HFFc6 (cell line): ENCODE results near the gene VENTX. TPM values are rescaled to one million over a fixed set of nuclear protein-coding genes. Genes with fewer than 3 reads are reported as not detected.

Source experiments
- DNase-seq: peaks from one replicate; pipeline ENCODE4 v3.0.0-alpha.2; 2018
- H3K27ac Mint-ChIP-seq: 2 replicates; pipeline ENCODE4 v1.8.0; 2020; ENCODE audit warnings: mild to moderate bottlenecking, mixed read lengths
- H3K27me3 Mint-ChIP-seq: 2 replicates; pipeline ENCODE4 v1.8.0; 2021; ENCODE audit warnings: mild to moderate bottlenecking, moderate library complexity, mixed read lengths; ENCODE audit not compliant: insufficient read depth
- H3K36me3 Mint-ChIP-seq: 2 replicates; pipeline ENCODE4 v1.8.0; 2021; ENCODE audit warnings: low read depth, mixed read lengths
- H3K4me1 Mint-ChIP-seq: 2 replicates; pipeline ENCODE4 v1.8.0; 2020; ENCODE audit warnings: low read depth, mixed read lengths
- H3K4me3 Mint-ChIP-seq: 2 replicates; pipeline ENCODE4 v1.8.0; 2020; ENCODE audit warnings: mild to moderate bottlenecking, moderate library complexity, mixed read lengths
- H3K9me3 Mint-ChIP-seq: 2 replicates; pipeline ENCODE4 v1.8.0; 2020; ENCODE audit warnings: mild to moderate bottlenecking, mixed read lengths
- total RNA-seq, 6 experiments: library from RNA; stranded (reverse); fragmentation: NEBNext Ultra II Directional; extraction: Animal tissue kit (Norgen Biotek cat#: 25700); gene quantifications; 2 replicates in 1 of 6; 3 replicates in 5 of 6; pipeline ENCODE4 v1.2.3, GENCODE V29; 2021
- TF ChIP-seq, protein P1 (sequence below): fragments of 200-600 bp; sonication (generic); IDR thresholded peaks from 2 replicates; pipeline ENCODE4 v1.5.0; 2021; ENCODE audit warnings: antibody characterized with exemption, mild to moderate bottlenecking

VENTX gene
- total RNA-seq, 6 experiments from 2014 or later, result not detected

DNA sequence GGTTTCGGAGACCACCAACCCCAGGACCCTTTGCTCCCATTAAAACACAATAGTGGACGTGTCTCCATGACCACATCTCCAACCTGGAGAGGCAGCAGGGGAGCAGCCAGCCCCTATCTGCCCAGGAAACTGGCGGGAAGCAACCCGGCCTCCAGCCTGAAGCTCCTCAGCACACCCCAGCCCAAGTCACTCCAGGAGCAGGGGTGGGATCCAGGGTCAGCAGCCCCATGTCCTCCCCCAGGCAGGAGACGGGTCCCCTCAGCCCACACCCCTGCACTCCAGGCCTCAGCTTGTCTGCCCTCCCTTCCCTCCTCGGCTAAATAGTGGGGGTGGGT, 38.4 kb downstream of the VENTX start:
- TF ChIP-seq, protein P1, sequence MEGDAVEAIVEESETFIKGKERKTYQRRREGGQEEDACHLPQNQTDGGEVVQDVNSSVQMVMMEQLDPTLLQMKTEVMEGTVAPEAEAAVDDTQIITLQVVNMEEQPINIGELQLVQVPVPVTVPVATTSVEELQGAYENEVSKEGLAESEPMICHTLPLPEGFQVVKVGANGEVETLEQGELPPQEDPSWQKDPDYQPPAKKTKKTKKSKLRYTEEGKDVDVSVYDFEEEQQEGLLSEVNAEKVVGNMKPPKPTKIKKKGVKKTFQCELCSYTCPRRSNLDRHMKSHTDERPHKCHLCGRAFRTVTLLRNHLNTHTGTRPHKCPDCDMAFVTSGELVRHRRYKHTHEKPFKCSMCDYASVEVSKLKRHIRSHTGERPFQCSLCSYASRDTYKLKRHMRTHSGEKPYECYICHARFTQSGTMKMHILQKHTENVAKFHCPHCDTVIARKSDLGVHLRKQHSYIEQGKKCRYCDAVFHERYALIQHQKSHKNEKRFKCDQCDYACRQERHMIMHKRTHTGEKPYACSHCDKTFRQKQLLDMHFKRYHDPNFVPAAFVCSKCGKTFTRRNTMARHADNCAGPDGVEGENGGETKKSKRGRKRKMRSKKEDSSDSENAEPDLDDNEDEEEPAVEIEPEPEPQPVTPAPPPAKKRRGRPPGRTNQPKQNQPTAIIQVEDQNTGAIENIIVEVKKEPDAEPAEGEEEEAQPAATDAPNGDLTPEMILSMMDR, result no peak
- DNase-seq, result no peak
- Mint-ChIP-seq H3K4me1 (peaks cover 12% of the 10 kb centered on the region), H3K27me3 (no peaks in the 10 kb centered on the region), H3K27ac (no peak overlapping the region), H3K36me3 (no peaks in the 10 kb centered on the region), H3K9me3 (no peaks in the 10 kb centered on the region), H3K4me3 (no peak overlapping the region)

DNA sequence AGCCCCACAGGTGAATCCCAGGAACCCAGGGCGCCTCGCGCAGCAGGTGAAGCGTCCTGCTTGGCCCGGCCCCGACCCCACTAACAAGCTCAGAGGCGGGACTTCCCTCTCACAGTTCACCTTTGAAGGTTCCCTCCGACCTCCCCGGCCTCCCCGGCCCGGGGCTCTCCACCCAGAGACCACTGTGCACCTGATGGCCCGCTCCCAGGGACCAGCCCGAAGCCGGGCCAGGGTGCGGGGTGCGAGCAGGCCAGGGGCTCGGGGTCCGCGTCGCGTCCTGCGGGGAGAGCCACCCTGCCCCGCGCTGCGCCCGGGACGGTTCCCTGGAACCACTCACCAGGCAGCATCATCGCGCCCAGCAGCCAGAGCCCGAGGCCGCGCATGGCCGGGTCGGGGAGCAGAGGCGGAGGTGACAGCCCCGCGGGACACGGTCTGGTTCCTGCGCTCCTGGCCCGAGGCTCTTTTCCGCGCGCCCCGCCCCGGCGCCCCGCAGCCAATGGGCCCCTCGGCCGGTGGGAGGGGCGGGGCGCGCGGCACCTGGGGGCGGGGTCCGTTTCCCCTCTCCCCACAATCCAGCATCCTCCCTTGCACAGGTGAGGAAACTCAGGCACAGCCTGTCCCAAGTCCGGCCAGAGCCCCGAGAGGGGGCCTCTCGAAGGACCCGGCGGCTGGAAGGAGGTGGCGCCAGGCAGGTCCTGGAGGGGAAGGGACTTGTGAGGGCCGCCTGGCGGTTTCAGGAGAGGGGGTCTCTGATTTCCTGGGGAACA, 39.0 kb downstream of the VENTX start, which contains the start of gene ADAM8:
Gene ADAM8, minus strand, starts transcription at position 434 of the 767 bp plus-strand sequence. Its CDS starts 51 bp downstream, at position 383.
- Mint-ChIP-seq H3K9me3 (no peaks in the 10 kb centered on the region), H3K27me3 (no peaks in the 10 kb centered on the region), H3K4me1 (peaks cover 12% of the 10 kb centered on the region), H3K27ac (no peak within 1 kb of the TSS), H3K36me3 (0 out of 2 replicates have a peak, but pooled peaks cover under 1% of the 10 kb centered on the region), H3K4me3 (no peak within 1 kb of the TSS)
- TF ChIP-seq, protein P1, result no peak
- DNase-seq, result no peak

DNA sequence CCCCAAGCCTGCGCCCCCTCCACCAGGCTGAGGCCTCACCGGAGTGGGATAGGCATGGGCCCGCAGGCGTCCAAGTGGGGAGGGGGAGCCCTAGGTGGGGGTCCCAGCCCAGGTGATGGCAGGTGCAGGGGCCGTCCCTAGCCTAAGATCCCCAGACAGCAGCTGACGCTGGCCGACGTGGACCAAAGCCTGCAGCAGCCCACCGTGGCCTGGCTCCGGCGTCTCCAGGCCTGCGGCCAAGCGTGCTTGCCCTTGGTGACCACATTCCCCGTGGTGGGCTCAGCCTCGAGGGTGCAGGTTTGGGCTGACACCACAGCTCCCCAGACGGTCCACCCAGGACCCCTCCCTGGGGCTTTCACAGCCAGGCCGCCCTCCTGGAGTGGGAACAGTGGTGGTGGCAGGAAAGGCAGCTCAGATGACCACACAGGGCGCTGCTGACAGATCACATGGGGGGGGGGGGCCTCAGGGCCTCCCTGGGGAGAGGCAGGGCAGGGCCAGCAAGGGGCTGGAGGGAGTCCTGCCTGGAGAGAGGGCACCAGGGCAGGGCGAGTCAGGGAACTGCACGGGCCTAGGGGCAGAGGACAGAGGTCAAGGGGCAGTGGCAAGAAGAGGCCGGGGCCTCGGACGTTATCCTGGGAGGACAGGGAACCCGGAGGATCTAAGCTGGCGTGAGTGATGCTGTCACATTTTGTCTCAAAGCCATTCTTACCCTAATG, 39.8 kb downstream of the VENTX start:
- peaks cover 12% of the 10 kb centered on the region for H3K4me1 Mint-ChIP-seq
- H3K36me3 Mint-ChIP-seq, result peaks cover 8% of the 10 kb centered on the region; the same call in 1 of the 2 replicates
- TF ChIP-seq, protein P1, result no peak
- no peak for DNase-seq
- no peaks in the 10 kb centered on the region for H3K9me3 Mint-ChIP-seq
- H3K4me3 Mint-ChIP-seq, result no peak overlapping the region
- H3K27ac Mint-ChIP-seq, result no peak overlapping the region
- H3K27me3 Mint-ChIP-seq, result no peaks in the 10 kb centered on the region

DNA sequence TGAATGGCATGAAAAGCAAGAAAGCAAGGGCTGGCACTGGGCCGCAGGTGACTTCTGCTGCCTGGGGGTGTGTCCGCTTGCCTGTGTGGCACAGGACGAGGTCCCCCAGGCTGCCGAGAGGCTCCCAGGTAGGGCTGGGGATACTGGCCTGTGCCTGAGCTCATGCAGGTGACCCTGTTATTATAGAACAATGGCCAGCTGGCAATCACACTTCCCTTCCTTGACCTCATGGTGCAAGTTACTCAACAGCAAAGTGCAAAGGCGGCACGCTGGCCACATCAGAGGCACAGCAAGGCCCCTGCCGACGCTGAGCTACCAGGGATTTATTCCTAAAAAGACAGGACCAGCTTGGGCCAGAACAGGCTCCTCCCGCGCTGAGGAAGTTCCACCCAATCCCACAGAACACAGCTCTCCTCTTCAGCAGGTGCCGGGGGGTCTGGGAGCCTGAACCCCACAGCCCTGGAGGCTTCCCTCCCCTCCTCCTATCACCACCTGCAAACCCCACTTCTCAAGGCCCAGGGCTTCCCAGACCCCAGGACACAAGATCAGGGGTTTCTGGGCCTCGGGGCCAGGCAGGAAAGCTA, 40.4 kb downstream of the VENTX start:
- TF ChIP-seq, protein P1, result no peak

DNA sequence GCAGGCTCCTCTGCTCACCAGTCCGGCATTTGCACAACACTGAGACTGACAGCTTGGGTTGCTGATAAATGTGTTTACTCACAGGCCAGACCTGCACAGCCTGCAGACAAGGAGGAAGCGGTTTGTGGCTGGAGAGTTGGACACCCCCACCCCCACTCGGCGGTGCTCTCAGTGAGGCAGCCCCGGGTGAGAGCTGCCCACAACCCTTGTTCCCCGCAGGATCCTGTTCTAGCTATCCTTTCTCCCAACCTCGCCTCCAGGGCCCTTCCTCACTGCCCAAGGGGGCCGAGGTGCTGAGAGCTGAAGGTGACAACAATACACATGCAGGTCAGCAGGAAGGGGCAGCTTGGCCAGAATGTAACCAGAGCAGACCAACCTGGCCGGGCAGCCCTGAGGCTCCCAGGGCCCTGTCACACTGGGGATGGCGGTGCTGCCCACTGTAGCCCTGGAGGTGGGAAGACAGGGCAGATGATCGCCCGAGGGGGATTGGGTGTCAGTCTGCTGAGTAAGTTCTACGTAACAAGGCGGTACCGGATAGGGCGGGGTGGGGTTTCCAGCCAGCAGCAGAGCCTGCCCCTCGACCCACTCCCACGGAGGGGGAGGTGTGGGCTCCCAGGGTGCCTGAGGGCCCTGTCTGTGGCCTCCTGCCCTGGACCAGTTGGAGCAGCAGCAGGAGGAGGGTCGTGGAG, 41.1 kb downstream of the VENTX start:
- H3K9me3 Mint-ChIP-seq, result no peaks in the 10 kb centered on the region
- peak overlapping the region; percentile 72; the same call in 1 of the 2 replicates for H3K27ac Mint-ChIP-seq
- DNase-seq, result peak; percentile 63
- peaks cover 8% of the 10 kb centered on the region; the same call in 1 of the 2 replicates for H3K36me3 Mint-ChIP-seq
- H3K4me1 Mint-ChIP-seq, result peaks cover 12% of the 10 kb centered on the region
- TF ChIP-seq, protein P1, result no peak
- H3K4me3 Mint-ChIP-seq, result peak overlapping the region; percentile 46; the same call in 1 of the 2 replicates
- no peaks in the 10 kb centered on the region for H3K27me3 Mint-ChIP-seq

More for the DNA sequence above, 40.4 kb downstream of the VENTX start:
- Mint-ChIP-seq H3K4me3 (peak overlapping the region; percentile 46; the same call in 1 of the 2 replicates), H3K27ac (peak overlapping the region; percentile 72; the same call in 1 of the 2 replicates), H3K36me3 (peaks cover 8% of the 10 kb centered on the region; the same call in 1 of the 2 replicates), H3K27me3 (no peaks in the 10 kb centered on the region), H3K9me3 (no peaks in the 10 kb centered on the region), H3K4me1 (peaks cover 12% of the 10 kb centered on the region)
- no peak for DNase-seq
